Measurements from ENCODE around the gene CHID1.

CHID1 gene

GRCh38 chr11:831961-832528, 78.6 kb downstream of the CHID1 start:
- ChIA-PET POLR2A (ENCODE audit: low non-redundant PET) (interaction anchor here (1.1 kb wide), 1 partner anchor 13 kb away, joined by 4 read pairs; no protein-coding TSS in a partner anchor), CTCF (no interaction called here)
- no peak for DNase-seq (ENCODE audit: low spot score)
- no peak for TF ChIP-seq CTCF (conservative IDR thresholded peaks at IDR 0.05; ENCODE audit: low read depth)
- H3K27ac ChIP-seq: peak overlapping the region; percentile 99

GRCh38 chr11:831118-831864, 79.3 kb downstream of the CHID1 start:
- DNase-seq (ENCODE audit: low spot score): no peak
- ChIA-PET POLR2A (ENCODE audit: low non-redundant PET) (no interaction called here), CTCF (interaction anchor here (0.6 kb wide), 1 partner anchor 619 kb away, joined by 3 read pairs; no protein-coding TSS in a partner anchor)
- H3K27ac ChIP-seq: peak overlapping the region; percentile 99
- no peak for TF ChIP-seq CTCF (conservative IDR thresholded peaks at IDR 0.05; ENCODE audit: low read depth)

GRCh38 chr11:830295-831117, 80.1 kb downstream of the CHID1 start:
- no peak for TF ChIP-seq CTCF (conservative IDR thresholded peaks at IDR 0.05; ENCODE audit: low read depth)
- ChIA-PET CTCF (no interaction called here), POLR2A (ENCODE audit: low non-redundant PET) (interaction anchor here (0.9 kb wide), 1 partner anchor 11 kb away, joined by 3 read pairs; the partner anchor contains the start of gene PNPLA2)
- peak overlapping the region; percentile 99 for H3K27ac ChIP-seq
- no peak for DNase-seq (ENCODE audit: low spot score)

GRCh38 chr11:829847-830294, 80.7 kb downstream of the CHID1 start:
- no peak for DNase-seq (ENCODE audit: low spot score)
- ChIA-PET CTCF (no interaction called here), POLR2A (ENCODE audit: low non-redundant PET) (interaction anchor here (0.9 kb wide), 1 partner anchor 11 kb away, joined by 3 read pairs; the partner anchor contains the start of gene PNPLA2)
- peak overlapping the region; percentile 99 for H3K27ac ChIP-seq
- no peak for TF ChIP-seq CTCF (conservative IDR thresholded peaks at IDR 0.05; ENCODE audit: low read depth)

- ChIA-PET POLR2A (ENCODE audit: low non-redundant PET) (interaction anchor here (0.6 to 0.7 kb wide), 2 partner anchors 12 to 16 kb away, joined by 4 to 13 read pairs; no protein-coding TSS in a partner anchor), CTCF (no interaction called here)
- DNase-seq (ENCODE audit: low spot score): no peak
- no peak for TF ChIP-seq CTCF (conservative IDR thresholded peaks at IDR 0.05; ENCODE audit: low read depth)
- H3K27ac ChIP-seq: peak overlapping the region; percentile 99
Observed at GRCh38 chr11:829176-829846, 81.3 kb downstream of the CHID1 start.
